Measurements from ENCODE around the gene ARSD.

Gene ARSD

GRCh38 chrX:2934715-2935710, 5.9 kb upstream of the ARSD start:
- Histone ChIP-seq H3K36me3 (no peaks in the 10 kb centered on the region), H3K4me3 (ENCODE audit: low read depth, low read length) (no peak overlapping the region), H3K9me3 (ENCODE audit: severe bottlenecking) (peaks cover 4% of the 10 kb centered on the region), H3K27me3 (ENCODE audit: insufficient read depth, low read depth, severe bottlenecking) (peaks cover 9% of the 10 kb centered on the region), H3K27ac (no peak overlapping the region)
- no peak for DNase-seq
- no peak for TF ChIP-seq CTCF (IDR thresholded peaks at IDR 0.05; ENCODE audit: low read depth, low read length)

- peaks cover 10% of the 10 kb centered on the region for H3K9me3 ChIP-seq (ENCODE audit: severe bottlenecking)
- DNase-seq: no peak
- no peak overlapping the region for H3K27ac ChIP-seq
- H3K4me3 ChIP-seq (ENCODE audit: low read depth, low read length): no peak overlapping the region
- no peaks in the 10 kb centered on the region for H3K36me3 ChIP-seq
- peaks cover 12% of the 10 kb centered on the region for H3K27me3 ChIP-seq (ENCODE audit: insufficient read depth, low read depth, severe bottlenecking)
- no peak for TF ChIP-seq CTCF (IDR thresholded peaks at IDR 0.05; ENCODE audit: low read depth, low read length)
These were observed 4.2 kb upstream of the ARSD start for GRCh38 chrX:2933125-2933900.

- H3K27ac ChIP-seq: no peak overlapping the region
These were observed 2.5 kb upstream of the ARSD start for GRCh38 chrX:2931612-2932011.

GRCh38 chrX:2931155-2931554, 2.0 kb upstream of the ARSD start:
- no peak for TF ChIP-seq CTCF (IDR thresholded peaks at IDR 0.05; ENCODE audit: low read depth, low read length)
- peaks cover 14% of the 10 kb centered on the region for H3K9me3 ChIP-seq (ENCODE audit: severe bottlenecking)
- peaks cover 11% of the 10 kb centered on the region for H3K27me3 ChIP-seq (ENCODE audit: insufficient read depth, low read depth, severe bottlenecking)
- H3K4me3 ChIP-seq (ENCODE audit: low read depth, low read length): no peak overlapping the region
- no peaks in the 10 kb centered on the region for H3K36me3 ChIP-seq
- DNase-seq: no peak
- H3K27ac ChIP-seq: no peak overlapping the region

More at GRCh38 chrX:2931612-2932011, 2.5 kb upstream of the ARSD start:
- no peak for DNase-seq
- Histone ChIP-seq H3K4me3 (ENCODE audit: low read depth, low read length) (no peak overlapping the region), H3K27me3 (ENCODE audit: insufficient read depth, low read depth, severe bottlenecking) (peaks cover 12% of the 10 kb centered on the region), H3K9me3 (ENCODE audit: severe bottlenecking) (peaks cover 14% of the 10 kb centered on the region), H3K36me3 (no peaks in the 10 kb centered on the region)
- TF ChIP-seq CTCF (IDR thresholded peaks at IDR 0.05; ENCODE audit: low read depth, low read length): no peak

- TF ChIP-seq CTCF (IDR thresholded peaks at IDR 0.05; ENCODE audit: low read depth, low read length): no peak
- H3K36me3 ChIP-seq: no peaks in the 10 kb centered on the region
- peaks cover 3% of the 10 kb centered on the region for H3K27me3 ChIP-seq (ENCODE audit: insufficient read depth, low read depth, severe bottlenecking)
- no peak overlapping the region for H3K4me3 ChIP-seq (ENCODE audit: low read depth, low read length)
- no peak overlapping the region for H3K27ac ChIP-seq
- no peak for DNase-seq
- peaks cover 14% of the 10 kb centered on the region for H3K9me3 ChIP-seq (ENCODE audit: severe bottlenecking)
These were observed 952 bp downstream of the ARSD start for GRCh38 chrX:2928191-2928582.
